ENCODE data around the gene AKAP10. TPM values are rescaled to one million over a fixed set of nuclear protein-coding genes. Genes with fewer than 3 reads are reported as not detected.

Gene AKAP10
- total and polyA plus RNA-seq, 2 donors (not counting 3 experiments of a cell fraction or from before 2014, with no cell fraction given): 10.0 to 27.1 TPM

DNA sequence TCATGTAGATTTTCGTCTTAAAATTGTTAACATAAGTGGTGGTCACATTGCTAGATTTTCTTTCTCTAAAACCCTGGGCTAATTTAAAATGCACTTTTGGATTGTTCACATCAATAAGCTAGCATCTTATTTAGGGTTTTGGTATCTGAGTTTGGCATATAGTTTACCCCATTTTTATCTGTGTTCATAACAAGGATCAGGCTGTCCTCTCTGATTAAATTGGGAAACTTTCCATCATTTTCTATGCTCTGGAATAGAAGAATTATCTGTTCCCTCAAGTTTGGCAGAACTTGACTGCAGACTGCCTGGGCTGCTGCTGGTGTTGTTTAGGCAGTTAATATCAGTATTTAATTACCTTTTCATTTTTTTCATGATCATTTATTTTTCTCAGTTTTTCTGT lies 33.3 kb upstream of the AKAP10 start:
- POLR2A ChIA-PET: interaction anchor here (0.7 kb wide), 1 partner anchor 33 kb away, joined by 3 read pairs; the partner anchor contains the start of gene AKAP10
- Histone ChIP-seq H4K20me1 (replicated peaks; ENCODE audit: control insufficient read depth, extremely low read depth, insufficient read depth, low read length) (peaks cover 4% of the 10 kb centered on the region), H3K4me1 (ENCODE audit: control insufficient read depth, extremely low read depth, insufficient read depth, low read length) (peaks cover 9% of the 10 kb centered on the region), H2AFZ (ENCODE audit: low read depth, low read length) (no peak overlapping the region), H3K36me3 (ENCODE audit: control insufficient read depth in 2 of 2, extremely low read depth in 1 of 2, insufficient read depth in 2 of 2, low read length in 2 of 2) (no peaks in the 10 kb centered on the region), H3K27ac (ENCODE audit: insufficient read depth, low read depth, low read length) (no peak overlapping the region), H3K9me1 (replicated peaks; ENCODE audit: control insufficient read depth, extremely low read depth, insufficient read depth, low read length) (no peaks in the 10 kb centered on the region), H3K4me2 (ENCODE audit: insufficient read depth, low read length) (no peak overlapping the region), H3K4me3 (replicated peaks in 1 of 3; ENCODE audit: insufficient read depth in 1 of 3, low read depth in 1 of 3, low read length in 3 of 3) (no peak overlapping the region), H3K27me3 (ENCODE audit: control insufficient read depth in 2 of 2, insufficient read depth in 2 of 2, low read length in 2 of 2) (peaks cover 17 to 48% of the 10 kb centered on the region in 2 experiments), H3K9ac (replicated peaks; ENCODE audit: extremely low read depth, insufficient read depth, low read length) (no peak overlapping the region), H3K9me3 (replicated peaks; ENCODE audit: control insufficient read depth, insufficient read depth, low read length) (no peaks in the 10 kb centered on the region), H3K79me2 (ENCODE audit: control insufficient read depth, insufficient read depth, low read length) (no peaks in the 10 kb centered on the region)
- intact Hi-C loops (cut with micrococcal nuclease): no loop called here
- BruUV-seq (replicated peaks): no TSS peak
- TF ChIP-seq MAX (IDR thresholded peaks at IDR 0.05; ENCODE audit: insufficient read depth, insufficient read length): no peak
- no peak for TF ChIP-seq POLR2A (IDR thresholded peaks at IDR 0.05; ENCODE audit: low read depth, low read length)
- TF ChIP-seq, protein P1, sequence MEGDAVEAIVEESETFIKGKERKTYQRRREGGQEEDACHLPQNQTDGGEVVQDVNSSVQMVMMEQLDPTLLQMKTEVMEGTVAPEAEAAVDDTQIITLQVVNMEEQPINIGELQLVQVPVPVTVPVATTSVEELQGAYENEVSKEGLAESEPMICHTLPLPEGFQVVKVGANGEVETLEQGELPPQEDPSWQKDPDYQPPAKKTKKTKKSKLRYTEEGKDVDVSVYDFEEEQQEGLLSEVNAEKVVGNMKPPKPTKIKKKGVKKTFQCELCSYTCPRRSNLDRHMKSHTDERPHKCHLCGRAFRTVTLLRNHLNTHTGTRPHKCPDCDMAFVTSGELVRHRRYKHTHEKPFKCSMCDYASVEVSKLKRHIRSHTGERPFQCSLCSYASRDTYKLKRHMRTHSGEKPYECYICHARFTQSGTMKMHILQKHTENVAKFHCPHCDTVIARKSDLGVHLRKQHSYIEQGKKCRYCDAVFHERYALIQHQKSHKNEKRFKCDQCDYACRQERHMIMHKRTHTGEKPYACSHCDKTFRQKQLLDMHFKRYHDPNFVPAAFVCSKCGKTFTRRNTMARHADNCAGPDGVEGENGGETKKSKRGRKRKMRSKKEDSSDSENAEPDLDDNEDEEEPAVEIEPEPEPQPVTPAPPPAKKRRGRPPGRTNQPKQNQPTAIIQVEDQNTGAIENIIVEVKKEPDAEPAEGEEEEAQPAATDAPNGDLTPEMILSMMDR (IDR thresholded peaks at IDR 0.05; ENCODE audit: extremely low read depth in 1 of 2, insufficient read depth in 1 of 2, low read depth in 1 of 2, low read length in 2 of 2): no peak
- TF ChIP-seq EZH2 (IDR thresholded peaks at IDR 0.05; ENCODE audit: borderline replicate concordance, low read depth, low read length, severe bottlenecking): no peak
- no peak for TF ChIP-seq JUN (IDR thresholded peaks at IDR 0.05; ENCODE audit: borderline replicate concordance, insufficient read depth, insufficient read length, low read depth)
- dilution Hi-C loops (cut with MboI; ENCODE audit: extremely low pct_ligation_motif_present, low sequenced_read_pairs): no loop called here
- no peak for DNase-seq (ENCODE audit: low read depth, low spot score)
- CTCF ChIA-PET: interaction anchor here (1.2 to 6.2 kb wide), 5 partner anchors 9 to 648 kb away, joined by 3 to 95 read pairs (median 10); partner anchors contain the start of gene B9D1
- no peak for FAIRE-seq
